Activated CD4-positive, alpha-beta T cell treated with anti-CD3 and anti-CD28 coated beads for 1 hour (primary cell): ENCODE data around the gene TEKT4.
"Not testable (repeated sequence)": the region's sequence is repeated elsewhere in the genome, so short reads cannot be mapped to it uniquely, and the experiment has no call there.

ENCODE experiments used
- DNase-seq: peaks from one replicate; pipeline ENCODE4 v3.0.0-alpha.2; 2020

The TEKT4 gene

DNA sequence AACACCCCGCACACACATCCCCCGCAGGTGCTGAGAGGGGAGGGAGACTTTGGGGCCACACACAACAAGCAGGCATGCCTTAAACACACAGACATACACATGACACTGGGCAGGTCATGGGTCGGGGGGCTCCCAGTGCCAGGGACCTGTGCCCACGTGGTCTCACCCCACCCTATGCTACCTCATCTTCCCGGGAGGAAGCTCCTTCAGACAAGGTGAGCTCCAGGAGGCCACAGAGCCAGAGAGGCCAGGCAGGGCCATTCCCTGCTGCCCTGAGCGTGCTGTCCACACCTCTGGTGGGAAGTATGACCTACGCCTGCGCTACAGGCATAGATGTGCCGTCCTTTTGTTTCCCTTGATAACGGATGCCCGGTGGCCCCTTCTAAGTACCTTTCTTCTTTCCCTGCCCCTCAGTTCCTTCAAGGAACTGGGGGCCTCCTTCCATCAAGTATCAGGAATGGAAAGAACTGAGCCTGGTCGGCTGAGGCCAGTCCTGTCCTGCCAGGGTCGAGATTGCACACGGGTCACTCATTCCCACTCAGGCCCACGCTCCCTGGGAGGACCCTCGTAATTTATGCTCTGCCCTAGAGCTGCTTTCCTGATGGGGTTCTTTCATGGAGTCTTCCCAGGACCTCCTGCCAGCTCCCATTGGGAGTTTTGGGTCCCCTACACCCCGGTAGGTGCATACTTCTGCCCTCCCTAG is 4.7 kb downstream of the TEKT4 start:
- DNase-seq = no peak

DNA sequence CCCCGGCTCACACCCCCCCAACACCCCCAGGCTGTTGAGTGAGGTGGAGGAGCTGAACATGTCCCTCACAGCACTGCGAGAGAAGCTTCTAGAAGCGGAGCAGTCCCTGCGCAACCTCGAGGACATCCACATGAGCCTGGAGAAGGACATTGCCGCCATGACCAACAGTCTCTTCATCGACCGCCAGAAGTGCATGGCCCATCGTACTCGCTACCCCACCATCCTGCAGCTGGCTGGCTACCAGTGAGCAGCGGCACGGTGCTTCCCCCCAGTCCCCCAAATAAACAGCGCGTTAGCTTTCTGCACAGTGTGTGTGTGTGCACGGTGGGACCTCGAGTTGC is 5.3 kb downstream of the TEKT4 start:
- no peak for DNase-seq

DNA sequence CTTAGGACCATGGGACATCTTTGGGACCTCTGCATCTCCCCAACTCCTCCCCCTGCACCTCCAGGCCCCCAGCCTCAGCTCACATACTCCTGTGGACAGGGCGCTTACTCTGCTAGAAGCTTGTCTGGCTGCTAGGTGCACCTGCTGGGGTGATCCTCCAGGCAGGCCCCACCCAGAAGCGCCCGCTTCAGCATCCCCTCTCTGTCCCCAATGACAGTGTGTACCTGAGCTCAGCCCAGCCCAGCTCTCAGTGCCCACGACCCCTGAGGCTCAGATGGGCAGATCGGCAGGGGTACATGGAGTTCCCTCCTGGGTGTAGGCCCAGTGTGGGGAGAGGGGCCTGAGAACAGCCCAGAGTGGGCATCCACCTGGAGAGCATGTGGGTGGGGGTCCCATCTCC is 5.9 kb downstream of the TEKT4 start:
- no peak for DNase-seq

- not testable (repeated sequence) for DNase-seq
Observed at GRCh38 chr2:94878575-94878974, 7.3 kb downstream of the TEKT4 start.

GRCh38 chr2:94879314-94879981 is 8.2 kb downstream of the TEKT4 start:
- DNase-seq = no peak

- no peak for DNase-seq
Observed at GRCh38 chr2:94879982-94880377, 8.8 kb downstream of the TEKT4 start.

DNA sequence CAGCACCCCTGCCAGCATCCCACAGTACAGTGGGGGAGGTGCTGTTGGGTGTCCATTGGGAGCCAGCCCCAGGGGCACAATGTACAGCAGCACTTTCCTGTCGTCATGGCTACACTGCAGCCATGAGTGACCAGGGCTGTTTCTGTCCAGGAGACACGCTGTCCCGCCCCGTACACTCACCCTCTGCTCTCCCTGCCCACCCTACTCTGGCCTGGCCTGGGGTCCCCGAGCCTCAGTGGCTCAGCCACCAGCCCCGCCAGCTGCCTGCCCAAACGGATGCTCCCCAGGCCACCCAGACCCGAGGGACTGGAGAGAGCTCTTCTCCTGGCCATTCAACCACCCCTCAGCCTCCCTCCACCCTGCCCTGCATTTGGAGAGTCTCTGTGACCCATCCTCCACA is 9.3 kb downstream of the TEKT4 start:
- DNase-seq = no peak

- no peak for DNase-seq
Observed at GRCh38 chr2:94881070-94881469, 9.8 kb downstream of the TEKT4 start.

DNA sequence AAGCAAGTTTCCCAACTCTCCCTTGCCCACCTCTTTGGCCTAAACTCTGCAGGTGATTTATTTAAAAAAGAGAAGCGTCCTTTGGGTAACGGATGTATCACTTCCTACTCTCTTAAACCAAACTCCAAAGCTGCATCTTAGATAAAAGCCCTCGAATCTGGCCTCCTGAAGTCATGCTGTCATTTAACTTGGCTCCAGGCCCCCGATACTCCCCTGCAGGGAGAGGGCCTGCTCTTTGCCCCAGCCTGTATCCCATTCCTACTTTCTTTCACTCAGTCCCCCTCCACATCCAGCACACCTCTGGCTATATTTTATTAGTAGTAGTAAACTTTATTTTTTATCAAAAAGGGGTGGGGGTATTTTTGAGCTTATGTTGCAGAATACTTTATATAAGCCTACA is 19.0 kb downstream of the TEKT4 start:
- DNase-seq = no peak

DNA sequence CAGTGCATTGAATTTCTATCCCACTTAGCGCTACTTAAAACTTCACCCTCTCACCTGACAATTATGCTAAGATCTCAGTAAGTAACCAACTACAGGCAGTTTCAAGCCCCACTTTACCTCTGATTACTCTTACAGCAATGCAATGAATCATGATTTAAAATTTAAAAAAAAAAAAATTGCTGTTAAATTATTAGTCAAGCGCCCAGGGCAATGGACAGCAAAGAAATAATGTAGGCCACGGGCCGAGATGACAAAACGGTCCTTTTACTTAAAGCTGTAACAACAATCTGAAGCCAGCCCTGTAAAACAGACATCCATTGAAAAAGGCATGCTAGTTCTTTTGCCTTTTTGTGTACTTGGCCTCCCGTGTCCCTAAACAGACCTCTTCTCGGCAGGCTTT is 24.0 kb downstream of the TEKT4 start:
- not testable (repeated sequence) for DNase-seq

GRCh38 chr2:94906976-94907375 is 35.7 kb downstream of the TEKT4 start:
- DNase-seq = not testable (repeated sequence)

GRCh38 chr2:94923196-94923595 is 52.0 kb downstream of the TEKT4 start:
- no peak for DNase-seq

DNA sequence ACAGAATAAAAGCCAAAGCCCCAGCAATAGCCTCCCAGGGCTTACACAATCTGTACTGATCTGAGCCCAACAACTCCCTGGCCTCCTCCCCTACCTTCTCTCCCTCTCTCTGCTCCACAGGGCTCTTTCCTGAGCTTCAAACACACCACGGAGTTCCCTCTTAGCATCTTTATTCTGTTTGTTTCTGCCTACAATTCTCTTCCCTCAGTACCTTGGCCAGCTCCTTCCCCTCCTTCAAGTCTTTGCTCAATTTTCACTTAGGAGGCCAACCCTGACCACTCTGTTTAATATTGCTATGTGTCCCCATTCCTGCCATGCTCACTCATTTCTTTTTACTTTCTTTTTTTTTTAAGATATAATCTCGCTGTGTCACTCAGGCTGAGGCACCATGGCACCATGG is 53.8 kb downstream of the TEKT4 start:
- not testable (repeated sequence) for DNase-seq
